ENCODE results near the gene MAT1A.
"Not testable (repeated sequence)": the region's sequence is repeated elsewhere in the genome, so short reads cannot be mapped to it uniquely, and the experiment has no call there.

- TF ChIP-seq CTCF (IDR thresholded peaks at IDR 0.05); POLR2AphosphoS5 (IDR thresholded peaks at IDR 0.05; ENCODE audit: low read depth, low read length): not testable (repeated sequence)
- TF ChIP-seq, protein P1, sequence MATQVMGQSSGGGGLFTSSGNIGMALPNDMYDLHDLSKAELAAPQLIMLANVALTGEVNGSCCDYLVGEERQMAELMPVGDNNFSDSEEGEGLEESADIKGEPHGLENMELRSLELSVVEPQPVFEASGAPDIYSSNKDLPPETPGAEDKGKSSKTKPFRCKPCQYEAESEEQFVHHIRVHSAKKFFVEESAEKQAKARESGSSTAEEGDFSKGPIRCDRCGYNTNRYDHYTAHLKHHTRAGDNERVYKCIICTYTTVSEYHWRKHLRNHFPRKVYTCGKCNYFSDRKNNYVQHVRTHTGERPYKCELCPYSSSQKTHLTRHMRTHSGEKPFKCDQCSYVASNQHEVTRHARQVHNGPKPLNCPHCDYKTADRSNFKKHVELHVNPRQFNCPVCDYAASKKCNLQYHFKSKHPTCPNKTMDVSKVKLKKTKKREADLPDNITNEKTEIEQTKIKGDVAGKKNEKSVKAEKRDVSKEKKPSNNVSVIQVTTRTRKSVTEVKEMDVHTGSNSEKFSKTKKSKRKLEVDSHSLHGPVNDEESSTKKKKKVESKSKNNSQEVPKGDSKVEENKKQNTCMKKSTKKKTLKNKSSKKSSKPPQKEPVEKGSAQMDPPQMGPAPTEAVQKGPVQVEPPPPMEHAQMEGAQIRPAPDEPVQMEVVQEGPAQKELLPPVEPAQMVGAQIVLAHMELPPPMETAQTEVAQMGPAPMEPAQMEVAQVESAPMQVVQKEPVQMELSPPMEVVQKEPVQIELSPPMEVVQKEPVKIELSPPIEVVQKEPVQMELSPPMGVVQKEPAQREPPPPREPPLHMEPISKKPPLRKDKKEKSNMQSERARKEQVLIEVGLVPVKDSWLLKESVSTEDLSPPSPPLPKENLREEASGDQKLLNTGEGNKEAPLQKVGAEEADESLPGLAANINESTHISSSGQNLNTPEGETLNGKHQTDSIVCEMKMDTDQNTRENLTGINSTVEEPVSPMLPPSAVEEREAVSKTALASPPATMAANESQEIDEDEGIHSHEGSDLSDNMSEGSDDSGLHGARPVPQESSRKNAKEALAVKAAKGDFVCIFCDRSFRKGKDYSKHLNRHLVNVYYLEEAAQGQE (IDR thresholded peaks at IDR 0.05; ENCODE audit: insufficient read depth in 1 of 2, low read depth in 2 of 2, low read length in 1 of 2), result not testable (repeated sequence)
Measured at GRCh38 chr10:80242341-80242740, 47.1 kb downstream of the MAT1A start.

Data from Panc1 (cell line).